T follicular helper cell (primary cell): ENCODE data around the gene PATL2.
"Not testable (repeated sequence)": the region's sequence is repeated elsewhere in the genome, so short reads cannot be mapped to it uniquely, and the experiment has no call there.

Experiments used
- DNase-seq: peaks from one replicate; pipeline ENCODE4 v3.0.0-alpha.2; 2020; ENCODE audit warnings: low read depth

Gene PATL2

DNA sequence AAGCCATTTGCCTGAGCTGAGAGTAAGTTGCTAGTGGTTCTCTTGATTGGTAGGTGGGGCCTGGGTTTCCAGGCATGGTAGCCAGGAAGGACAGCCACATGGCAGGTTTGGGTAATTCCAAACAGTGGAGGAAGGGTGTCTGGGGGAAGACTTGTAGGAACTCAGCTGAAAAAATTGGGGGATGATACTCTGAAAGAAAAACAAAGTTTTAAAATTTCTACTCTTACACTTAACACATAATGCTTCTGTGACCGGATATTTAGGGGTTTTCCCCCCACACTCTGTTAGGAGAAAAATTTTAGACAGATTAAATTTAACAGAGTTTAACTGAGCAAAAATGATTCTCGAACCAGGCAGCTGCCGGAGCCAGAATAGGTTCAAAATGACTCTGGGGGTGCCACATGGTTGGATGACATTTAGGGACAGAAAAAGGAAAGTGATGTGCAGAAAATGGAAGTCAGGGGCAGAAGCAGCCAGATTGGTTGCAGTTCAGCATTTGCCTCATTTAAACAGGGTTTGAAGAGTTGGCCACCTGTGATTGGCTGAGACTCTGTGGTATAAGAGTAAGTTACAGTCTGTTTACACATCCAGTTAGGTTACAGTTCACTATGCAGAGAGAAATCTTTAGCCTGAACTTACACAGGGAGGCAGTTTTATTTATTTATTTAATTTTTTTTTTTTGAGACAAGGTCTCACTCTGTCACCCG is 8.3 kb upstream of the PATL2 start:
- DNase-seq, result peak; percentile 28

DNA sequence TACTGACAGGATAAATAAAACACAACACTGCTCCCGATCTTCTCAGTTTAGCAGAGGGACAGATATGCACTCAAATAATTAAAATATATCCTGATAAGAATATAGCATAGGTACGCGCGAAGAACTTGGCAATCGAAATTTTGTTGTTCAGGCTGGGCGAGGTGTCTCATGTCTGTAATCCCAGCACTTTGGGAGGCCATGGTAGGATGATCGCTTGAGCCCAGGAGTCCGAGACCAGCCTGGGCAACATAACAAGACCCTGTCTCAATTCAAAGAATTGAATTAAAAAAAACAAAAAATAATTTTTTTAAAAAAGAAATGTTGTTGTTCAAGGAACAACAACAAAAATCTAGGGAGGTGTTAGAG is 7.8 kb upstream of the PATL2 start:
- no peak for DNase-seq

DNA sequence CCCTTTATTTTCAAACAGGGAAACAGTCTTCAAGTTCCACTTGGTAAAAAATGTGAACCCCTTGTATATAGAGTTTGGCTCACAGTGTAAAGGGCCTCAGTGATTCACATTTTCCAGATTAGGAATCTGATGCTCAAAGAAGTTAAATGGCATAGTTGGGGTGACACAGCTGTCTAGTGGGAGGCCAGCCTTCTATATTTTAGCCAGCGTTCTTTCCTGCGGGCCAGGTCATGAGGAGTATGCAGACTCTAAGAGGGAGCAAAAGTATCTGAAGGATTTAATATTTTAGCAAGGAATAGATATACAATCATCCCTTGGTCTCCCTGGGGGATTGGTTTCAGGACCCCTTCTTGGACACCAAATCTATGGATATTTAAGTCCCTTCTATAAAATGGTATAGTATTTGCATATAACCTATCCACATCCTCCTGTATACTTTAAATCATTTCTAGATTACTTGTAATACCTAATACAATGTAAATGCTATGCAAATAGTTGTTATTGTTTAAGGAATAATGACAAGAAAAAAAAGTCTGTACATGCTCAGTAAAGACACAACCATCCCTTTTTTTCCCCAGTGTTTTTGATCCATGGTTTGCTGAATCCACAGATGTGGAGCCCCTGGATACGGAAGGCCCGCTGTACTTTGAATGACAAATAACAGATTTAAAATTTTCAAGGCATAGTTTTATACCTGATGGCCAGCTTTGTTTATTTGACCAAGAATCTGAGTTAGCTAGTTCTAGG is 7.2 kb upstream of the PATL2 start:
- no peak for DNase-seq

DNA sequence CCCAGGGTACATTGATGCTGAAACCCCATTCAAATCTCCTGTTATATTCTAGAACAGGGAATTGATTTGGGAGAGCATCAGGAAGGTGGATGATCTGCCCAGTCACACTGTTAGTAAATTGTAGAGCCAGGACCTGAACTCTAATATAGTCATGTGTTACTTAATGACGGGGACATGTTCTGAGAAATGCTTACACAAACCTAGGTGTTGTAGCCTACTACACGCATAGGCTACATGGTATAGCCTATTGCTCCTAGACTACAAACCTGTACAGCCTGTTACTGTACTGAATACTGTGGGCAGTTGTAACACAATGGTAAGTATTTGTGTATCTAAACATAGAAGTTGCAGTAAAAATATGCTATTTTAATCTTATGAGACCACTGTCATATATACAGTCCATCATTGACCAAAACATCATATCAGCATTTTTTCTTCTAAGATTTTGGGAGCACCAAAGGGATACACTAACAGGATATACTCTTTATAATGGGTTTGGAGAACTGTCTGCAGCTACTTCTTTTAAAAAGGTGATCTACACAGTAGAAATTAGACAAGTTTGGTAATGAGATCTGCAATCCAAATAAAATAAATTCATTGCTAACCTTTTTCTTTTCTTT is 6.0 kb upstream of the PATL2 start:
- no peak for DNase-seq

DNA sequence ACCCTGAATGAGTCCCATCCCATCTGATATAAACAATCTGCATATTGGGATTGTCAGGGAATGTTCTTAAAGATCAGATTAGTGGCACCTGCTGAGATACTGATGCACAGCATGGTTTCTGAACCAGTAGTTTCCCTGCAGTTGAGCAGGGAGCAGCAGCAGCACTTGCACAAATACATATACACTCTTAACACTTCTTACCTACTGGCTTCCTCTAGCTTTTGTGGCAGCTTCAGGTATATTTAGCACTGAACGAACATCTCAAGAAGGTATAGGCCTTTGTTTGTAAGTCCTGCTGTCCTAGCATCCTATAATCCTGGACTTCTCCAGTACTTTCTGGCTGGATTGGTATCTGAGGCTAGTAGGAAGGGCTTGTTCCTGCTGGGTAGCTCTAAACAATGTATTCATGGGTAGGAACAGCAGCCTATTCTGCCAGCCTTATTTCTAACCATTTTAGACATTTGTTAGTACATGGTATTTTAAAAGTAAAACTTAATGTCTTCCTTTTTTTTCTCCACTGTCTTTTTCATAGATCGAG is 4.7 kb upstream of the PATL2 start:
- DNase-seq, result no peak

DNA sequence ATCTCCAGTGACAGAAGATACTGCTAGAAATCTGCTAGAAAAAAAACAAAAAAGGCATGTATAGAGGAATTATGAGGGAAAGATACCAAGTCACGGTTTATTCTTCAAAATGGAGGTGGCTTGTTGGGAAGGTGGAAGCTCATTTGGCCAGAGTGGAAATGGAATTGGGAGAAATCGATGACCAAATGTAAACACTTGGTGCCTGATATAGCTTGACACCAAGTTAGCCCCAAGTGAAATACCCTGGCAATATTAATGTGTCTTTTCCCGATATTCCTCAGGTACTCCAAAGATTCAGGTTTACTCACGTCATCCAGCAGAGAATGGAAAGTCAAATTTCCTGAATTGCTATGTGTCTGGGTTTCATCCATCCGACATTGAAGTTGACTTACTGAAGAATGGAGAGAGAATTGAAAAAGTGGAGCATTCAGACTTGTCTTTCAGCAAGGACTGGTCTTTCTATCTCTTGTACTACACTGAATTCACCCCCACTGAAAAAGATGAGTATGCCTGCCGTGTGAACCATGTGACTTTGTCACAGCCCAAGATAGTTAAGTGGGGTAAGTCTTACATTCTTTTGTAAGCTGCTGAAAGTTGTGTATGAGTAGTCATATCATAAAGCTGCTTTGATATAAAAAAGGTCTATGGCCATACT is 4.1 kb upstream of the PATL2 start:
- DNase-seq, result no peak

DNA sequence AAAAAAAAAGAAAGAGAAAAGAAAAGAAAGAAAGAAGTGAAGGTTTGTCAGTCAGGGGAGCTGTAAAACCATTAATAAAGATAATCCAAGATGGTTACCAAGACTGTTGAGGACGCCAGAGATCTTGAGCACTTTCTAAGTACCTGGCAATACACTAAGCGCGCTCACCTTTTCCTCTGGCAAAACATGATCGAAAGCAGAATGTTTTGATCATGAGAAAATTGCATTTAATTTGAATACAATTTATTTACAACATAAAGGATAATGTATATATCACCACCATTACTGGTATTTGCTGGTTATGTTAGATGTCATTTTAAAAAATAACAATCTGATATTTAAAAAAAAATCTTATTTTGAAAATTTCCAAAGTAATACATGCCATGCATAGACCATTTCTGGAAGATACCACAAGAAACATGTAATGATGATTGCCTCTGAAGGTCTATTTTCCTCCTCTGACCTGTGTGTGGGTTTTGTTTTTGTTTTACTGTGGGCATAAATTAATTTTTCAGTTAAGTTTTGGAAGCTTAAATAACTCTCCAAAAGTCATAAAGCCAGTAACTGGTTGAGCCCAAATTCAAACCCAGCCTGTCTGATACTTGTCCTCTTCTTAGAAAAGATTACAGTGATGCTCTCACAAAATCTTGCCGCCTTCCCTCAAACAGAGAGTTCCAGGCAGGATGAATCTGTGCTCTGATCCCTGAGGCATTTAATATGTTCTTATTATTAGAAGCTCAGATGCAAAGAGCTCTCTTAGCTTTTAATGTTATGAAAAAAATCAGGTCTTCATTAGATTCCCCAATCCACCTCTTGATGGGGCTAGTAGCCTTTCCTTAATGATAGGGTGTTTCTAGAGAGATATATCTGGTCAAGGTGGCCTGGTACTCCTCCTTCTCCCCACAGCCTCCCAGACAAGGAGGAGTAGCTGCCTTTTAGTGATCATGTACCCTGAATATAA is 2.2 kb upstream of the PATL2 start:
- no peak for DNase-seq

DNA sequence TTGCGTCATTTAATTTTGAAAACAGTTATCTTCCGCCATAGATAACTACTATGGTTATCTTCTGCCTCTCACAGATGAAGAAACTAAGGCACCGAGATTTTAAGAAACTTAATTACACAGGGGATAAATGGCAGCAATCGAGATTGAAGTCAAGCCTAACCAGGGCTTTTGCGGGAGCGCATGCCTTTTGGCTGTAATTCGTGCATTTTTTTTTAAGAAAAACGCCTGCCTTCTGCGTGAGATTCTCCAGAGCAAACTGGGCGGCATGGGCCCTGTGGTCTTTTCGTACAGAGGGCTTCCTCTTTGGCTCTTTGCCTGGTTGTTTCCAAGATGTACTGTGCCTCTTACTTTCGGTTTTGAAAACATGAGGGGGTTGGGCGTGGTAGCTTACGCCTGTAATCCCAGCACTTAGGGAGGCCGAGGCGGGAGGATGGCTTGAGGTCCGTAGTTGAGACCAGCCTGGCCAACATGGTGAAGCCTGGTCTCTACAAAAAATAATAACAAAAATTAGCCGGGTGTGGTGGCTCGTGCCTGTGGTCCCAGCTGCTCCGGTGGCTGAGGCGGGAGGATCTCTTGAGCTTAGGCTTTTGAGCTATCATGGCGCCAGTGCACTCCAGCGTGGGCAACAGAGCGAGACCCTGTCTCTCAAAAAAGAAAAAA is 1.4 kb upstream of the PATL2 start:
- DNase-seq, result peak; percentile 51

DNA sequence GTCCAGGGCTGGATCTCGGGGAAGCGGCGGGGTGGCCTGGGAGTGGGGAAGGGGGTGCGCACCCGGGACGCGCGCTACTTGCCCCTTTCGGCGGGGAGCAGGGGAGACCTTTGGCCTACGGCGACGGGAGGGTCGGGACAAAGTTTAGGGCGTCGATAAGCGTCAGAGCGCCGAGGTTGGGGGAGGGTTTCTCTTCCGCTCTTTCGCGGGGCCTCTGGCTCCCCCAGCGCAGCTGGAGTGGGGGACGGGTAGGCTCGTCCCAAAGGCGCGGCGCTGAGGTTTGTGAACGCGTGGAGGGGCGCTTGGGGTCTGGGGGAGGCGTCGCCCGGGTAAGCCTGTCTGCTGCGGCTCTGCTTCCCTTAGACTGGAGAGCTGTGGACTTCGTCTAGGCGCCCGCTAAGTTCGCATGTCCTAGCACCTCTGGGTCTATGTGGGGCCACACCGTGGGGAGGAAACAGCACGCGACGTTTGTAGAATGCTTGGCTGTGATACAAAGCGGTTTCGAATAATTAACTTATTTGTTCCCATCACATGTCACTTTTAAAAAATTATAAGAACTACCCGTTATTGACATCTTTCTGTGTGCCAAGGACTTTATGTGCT is 721 bp upstream of the PATL2 start:
- DNase-seq, result peak; percentile 45

DNA sequence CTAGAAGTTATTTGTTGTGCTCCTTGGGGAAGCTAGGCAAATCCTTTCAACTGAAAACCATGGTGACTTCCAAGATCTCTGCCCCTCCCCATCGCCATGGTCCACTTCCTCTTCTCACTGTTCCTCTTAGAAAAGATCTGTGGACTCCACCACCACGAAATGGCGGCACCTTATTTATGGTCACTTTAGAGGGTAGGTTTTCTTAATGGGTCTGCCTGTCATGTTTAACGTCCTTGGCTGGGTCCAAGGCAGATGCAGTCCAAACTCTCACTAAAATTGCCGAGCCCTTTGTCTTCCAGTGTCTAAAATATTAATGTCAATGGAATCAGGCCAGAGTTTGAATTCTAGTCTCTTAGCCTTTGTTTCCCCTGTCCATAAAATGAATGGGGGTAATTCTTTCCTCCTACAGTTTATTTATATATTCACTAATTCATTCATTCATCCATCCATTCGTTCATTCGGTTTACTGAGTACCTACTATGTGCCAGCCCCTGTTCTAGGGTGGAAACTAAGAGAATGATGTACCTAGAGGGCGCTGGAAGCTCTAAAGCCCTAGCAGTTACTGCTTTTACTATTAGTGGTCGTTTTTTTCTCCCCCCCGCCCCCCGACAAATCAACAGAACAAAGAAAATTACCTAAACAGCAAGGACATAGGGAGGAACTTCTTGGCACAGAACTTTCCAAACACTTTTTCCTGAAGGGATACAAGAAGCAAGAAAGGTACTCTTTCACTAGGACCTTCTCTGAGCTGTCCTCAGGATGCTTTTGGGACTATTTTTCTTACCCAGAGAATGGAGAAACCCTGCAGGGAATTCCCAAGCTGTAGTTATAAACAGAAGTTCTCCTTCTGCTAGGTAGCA is 657 bp downstream of the PATL2 start:
- no peak for DNase-seq

DNA sequence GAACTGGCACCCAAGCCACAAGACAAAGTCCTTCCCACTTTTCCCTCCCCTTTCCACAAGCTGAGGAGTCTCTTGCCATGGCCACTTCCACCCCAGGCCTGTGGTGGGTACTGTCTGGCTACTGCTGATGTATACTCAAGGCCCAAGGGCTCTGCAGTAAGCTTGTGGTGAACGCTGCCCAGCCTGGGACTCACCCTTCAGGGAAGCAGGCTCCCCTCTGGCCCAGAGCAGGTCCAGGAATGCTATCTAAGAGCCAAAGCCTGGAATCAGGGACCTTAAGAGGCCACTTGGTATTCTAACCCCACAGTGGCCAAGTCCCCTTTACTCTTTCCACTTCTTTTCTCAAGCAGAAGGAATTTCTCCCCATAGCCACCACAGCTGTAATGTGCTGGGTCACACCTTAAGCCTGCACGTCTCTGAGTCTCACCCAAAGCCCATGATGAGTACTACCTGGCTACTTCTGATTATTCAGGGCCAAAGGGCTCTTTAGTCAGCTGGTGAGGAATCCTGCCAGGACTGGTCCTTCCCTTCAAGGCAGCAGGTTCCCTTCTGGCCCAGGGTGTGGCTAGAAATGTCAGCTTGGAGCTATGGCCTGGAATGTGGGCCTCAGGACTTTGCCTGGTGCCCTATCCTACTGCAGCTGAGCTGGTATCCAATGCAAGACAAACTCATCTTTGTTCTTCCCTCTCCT is 4.0 kb downstream of the PATL2 start:
- DNase-seq, result no peak

DNA sequence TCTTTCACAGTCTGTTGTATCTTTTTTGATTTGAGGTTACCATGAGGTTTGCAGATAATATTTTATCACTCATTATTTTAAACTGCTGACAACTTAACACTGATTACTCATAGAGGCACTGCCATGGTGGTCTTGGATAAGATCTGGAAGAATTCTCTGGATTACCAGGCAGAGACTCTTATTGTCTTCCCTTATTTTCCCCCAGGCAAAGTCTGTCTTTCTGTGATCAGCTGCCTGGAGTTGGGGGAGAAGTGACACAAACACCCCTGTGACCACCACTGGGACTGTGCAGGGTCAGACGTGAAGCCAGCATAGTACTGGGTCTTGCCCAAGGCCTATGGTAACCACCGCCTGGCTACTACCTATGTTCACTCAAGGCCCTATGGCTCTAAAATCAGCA is 4.7 kb downstream of the PATL2 start:
- DNase-seq, result no peak

DNA sequence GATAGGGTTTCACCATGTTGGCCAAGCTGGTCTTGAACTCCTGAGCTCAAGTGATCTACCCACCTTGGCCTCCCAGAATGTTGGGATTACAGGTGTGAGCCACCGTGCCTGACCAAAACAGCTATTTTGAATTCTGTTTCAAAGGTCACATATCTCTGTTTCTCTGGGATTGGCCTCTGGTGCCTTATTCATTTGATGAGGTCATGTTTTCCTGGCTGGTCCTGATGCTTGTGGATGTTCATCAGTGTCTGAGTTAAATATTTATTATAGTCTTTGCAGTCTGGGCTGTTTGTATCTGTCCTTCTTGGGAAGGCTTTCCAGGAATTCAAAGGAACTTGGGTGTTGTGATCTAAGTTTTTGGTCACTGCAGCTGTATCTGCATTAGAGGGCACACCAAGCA is 5.1 kb downstream of the PATL2 start:
- DNase-seq, result no peak

DNA sequence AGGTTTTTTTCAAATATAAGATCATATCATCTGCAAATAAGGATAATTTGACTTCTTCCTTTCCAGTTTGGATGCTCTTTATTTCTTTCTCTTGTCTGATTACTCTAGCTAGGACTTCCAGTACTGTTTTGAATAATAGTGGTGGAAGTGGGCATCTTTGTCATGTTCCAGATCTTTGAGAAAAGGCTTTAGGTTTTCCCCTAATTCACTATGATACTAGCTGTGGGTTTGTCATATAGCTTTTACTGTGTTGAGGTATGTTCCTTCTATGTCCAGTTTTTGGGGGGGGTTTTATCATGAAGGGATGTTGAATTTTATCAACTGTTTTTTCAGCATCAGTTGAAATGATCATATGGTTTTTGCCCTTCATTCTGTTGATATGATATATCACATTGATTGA is 10.4 kb downstream of the PATL2 start:
- DNase-seq, result not testable (repeated sequence)

DNA sequence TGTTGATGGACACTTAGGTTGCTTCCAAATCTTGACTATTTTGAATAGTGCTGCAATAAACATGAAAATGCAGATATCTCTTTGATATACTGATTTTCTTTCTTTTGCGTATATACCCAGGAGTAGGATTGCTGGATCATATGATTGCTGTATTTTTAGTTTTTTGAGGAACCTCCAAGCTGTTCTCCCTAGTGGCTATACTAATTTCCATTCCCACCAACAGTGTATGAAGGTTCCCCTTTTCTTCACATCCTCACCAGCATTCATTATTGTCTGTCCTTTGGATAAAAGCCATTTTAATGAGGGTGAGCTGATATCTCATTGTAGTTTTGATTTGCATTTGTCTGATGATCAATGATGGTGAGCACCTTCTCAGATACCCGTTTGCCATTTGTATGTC is 12.5 kb downstream of the PATL2 start:
- DNase-seq, result no peak

DNA sequence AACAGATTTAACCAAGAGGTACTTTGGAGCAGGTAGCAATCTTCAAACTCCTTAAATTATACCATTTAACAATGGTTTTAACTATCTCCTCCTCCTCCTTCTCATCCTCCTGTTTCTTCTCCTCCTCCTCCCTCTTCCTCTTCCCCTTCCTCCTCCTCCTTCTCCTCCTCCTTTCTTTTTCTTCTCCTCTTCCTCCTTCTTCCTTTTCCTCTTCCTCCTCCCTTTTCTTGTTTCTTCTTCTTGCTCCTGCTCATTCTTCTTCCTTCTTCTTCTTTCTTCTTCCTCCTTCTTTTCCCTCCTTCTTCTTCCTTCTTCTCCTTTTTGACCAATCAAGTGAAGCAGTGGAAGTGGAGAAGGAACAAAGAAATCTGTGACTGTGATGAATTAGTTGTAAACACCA is 14.1 kb downstream of the PATL2 start:
- DNase-seq, result no peak

DNA sequence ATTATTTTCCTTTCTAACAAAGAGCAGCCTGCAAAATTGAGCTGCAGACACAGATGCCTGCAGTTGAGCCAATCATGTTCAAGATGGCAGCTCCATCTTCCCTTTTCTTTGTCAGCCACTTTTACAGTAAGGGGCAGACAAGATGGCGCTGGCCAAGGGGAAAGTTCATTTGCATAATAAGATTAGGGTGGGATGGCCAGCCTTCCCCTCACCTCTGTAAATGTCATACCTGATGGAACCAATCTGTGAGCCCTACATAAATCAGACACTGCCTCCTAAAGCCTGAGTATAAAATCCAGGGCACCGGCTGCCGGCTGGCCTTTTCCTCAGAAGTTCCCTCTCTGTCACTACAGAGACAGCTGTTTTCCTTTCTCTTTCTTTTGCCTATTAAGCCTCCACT is 15.8 kb downstream of the PATL2 start:
- DNase-seq, result no peak

DNA sequence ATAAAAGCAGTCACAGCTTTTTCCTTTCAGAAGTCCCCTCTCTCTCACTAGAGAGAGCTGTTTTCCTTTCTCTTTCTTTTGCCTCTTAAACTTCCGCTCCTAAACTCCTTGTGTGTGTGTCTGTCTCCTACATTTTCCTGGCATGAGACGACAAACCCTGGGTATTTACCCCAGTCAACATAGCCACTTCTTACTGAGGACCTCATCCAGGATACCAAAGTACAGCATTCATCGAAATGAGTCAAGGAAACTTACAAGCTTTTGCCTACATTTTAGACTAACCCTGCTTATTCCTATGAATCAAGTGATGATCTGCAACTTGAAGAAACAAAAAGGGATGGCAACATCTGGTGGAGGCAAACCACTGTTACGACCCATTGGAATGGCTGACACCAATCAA is 16.7 kb downstream of the PATL2 start:
- no peak for DNase-seq

DNA sequence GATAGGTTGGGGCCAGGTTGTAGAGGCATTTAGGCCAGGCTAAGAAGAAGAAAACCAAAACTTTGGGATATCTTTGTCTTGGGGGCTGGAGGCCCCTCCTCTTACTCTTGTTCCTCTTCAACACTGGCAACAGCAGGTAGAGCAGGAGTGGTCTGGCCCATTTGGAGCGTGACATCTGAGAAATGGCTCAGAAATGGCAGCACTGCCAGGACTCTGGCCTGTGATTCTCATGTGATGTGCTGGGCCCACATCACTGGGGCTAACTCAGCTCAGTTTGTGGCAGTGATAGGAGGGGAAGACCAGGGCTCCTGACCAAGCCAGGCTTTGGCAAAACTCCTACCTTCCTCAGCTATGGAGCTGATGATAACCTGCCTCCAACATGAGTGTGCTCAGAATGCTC is 18.5 kb downstream of the PATL2 start:
- no peak for DNase-seq
